Erythroblast (primary cell): ENCODE results near the gene LHX2.

Experiments
- GATA1 ChIP-seq: IDR thresholded peaks from 2 replicates; pipeline ENCODE4 v1.6.1; 2011; ENCODE audit warnings: low read depth, mild to moderate bottlenecking, control low read depth, low read length, moderate library complexity
- POLR2A ChIP-seq: IDR thresholded peaks from 2 replicates; pipeline ENCODE4 v1.6.1; 2011; ENCODE audit warnings: mild to moderate bottlenecking, low read length

DNA sequence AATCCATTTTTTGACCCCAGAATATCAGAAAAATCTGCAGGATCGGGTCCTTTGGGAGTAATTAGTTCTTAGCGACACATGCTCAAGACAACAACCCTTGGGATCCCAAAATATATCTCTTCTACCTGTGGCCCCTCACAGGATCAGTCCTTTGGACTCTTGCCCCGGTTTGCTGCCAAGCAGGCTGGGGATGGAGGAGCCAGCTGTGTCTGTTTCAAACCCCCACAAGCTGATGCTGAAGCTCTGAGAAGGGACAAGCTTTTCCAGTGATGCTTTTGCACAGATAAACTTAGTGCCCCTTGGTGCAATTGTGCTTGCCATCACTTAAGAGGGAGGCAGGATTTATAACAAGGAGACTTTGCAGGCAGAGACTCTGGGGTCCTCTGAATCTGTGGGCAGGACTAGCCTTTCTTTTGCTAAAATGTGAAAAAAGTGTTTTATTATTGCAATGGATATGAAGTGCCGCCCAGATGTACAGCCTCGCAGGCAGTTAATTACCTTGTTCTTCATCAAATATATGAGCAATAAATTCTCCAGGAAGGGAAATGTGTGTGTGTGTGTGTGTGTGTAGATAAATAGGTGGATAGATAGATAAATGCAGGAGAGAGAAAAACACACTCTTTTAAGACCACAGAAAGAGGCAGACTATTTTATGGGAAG lies 9.6 kb upstream of the LHX2 start:
- TF ChIP-seq POLR2A (no peak), GATA1 (no peak)
